Endometrial microvascular endothelial cells (primary cell): Measurements from ENCODE around the gene TMEM141. TPM values are rescaled to one million over a fixed set of nuclear protein-coding genes. Genes with fewer than 3 reads are reported as not detected.
"Not testable (repeated sequence)": the region's sequence is repeated elsewhere in the genome, so short reads cannot be mapped to it uniquely, and the experiment has no call there.

ENCODE experiments used
- in situ Hi-C: cut with HindIII; loops from 2 replicates; pipeline ENCODE4 v1.10.0; 2017; ENCODE audit warnings: low sequenced_read_pairs, low pct_unique_long_range_greater_than_20kb; ENCODE audit errors: inconsistent ontology term
- total RNA-seq: library from RNA; depleted of rRNA; stranded (reverse); fragments of >200 nt; gene quantifications from one replicate; pipeline ENCODE4 v1.2.3, GENCODE V29; 2015; ENCODE audit errors: inconsistent ontology term

TMEM141 gene
- total RNA-seq, 1 donor from 2014 or later = 72.7 TPM

DNA sequence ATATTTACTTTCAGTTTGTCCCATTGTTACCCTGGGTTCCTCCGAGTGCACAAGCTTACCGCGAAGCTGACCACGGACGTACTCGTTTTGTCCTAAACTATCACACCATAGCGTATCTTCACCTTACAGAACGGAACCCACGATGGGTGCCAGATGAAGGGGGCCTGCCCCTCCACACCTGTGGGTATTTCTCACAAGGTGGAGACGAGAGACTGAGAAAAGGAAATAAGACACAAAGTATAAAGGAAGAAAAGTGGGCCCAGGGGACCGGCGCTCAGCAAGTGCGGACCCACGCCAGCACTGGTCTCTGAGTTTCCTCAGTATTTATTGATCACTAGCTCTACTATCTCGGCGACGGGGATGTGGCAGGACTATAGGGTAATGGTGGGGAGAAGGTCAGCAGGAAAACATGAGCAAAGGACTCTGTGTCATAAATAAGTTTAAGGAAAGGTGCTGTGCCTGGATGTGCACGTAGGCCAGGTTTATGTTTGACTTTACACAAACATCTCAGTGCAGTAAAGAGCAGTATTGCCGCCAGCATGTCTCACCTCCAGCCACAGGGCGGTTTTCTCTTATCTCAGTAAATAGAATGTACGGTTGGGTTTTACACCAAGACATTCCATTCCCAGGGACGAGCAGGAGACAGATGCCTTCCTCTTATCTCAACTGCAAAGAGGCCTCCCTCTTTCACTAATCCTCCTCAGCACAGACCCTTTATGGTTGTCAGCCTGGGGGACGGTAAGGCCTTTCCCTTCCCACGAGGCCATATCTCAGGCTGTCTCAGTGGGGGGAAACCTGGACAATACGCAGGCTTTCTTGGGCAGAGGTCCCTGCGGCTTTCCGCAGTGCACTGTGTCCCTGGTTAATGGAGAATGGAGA is 2.3 kb upstream of the TMEM141 start:
- in situ Hi-C loops = not testable (repeated sequence)

GRCh38 chr9:136789523-136789937 is 1.6 kb upstream of the TMEM141 start:
- in situ Hi-C loops = no loop called here

DNA sequence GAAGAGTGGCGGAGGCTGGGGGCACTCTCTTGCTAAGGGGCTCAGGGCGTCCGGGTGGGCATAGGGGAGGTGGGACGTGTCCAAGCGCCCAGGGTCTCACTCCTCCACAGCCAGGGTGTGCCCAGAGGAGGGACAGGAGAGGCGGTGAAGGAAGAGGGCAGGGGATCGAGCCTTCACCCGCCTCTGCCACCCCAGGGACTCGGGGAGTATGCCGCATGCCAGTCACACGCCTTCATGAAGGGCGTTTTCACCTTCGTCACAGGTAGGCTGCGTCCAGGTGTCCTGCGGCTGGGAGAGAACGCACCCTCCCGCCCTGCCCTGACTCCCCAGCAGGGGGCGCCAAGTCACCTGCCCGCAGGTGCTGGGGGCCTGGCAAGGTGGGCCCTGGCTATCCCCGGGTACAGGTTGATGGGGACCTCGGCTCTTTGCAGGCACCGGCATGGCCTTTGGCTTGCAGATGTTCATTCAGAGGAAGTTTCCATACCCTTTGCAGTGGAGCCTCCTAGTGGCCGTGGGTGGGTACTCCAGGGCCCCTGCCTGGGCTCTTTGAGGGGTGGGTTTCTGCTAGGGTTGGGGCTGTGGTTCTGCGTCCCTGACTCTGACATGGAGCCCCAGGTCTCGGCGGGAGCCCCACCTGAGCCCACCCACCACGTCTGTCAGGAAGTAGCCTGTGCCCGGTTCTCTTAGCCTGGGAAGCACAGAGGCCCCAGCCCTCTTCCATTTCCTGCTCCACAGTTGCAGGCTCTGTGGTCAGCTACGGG is 552 bp downstream of the TMEM141 start:
- in situ Hi-C loops = no loop called here

DNA sequence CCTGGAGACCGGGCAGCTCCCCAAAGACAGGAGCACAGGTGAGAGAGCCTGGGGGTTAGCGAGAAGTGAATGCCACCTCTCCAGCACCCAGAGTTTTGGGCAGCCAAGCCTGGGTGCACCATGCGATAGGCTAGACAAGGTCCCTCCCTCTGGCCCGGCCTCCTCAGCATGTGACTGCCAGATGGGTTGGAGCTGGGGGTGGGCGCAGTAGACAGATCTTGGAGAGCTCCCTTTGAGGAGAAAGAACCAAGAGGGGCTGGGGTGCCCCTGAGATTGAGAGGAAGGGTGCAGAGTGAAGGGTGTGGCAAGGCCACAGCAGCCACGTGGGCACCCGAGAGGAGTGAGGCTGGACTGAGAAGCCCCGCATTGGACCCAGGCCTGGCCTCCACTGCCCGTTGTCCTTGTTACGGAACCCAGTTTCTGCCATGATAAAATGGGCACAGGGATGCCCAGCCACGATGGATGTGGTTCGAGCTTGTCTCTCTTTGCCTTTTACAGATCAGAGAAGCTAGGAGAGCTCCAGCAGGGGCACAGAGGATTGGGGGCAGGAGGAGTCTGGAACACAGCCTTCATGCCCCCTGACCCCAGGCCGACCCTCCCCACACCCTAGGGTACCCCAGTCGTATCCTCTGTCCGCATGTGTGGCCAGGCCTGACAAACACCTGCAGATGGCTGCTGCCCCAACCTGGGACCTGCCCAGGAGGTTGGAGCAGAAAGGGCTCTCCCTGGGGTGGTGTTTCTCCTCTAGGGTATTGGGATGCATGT is 1.4 kb downstream of the TMEM141 start:
- in situ Hi-C loops = no loop called here

GRCh38 chr9:136793086-136793946 is 2.2 kb downstream of the TMEM141 start:
- in situ Hi-C loops = no loop called here

- in situ Hi-C loops = no loop called here
Measured at GRCh38 chr9:136794281-136794999, 3.3 kb downstream of the TMEM141 start.

DNA sequence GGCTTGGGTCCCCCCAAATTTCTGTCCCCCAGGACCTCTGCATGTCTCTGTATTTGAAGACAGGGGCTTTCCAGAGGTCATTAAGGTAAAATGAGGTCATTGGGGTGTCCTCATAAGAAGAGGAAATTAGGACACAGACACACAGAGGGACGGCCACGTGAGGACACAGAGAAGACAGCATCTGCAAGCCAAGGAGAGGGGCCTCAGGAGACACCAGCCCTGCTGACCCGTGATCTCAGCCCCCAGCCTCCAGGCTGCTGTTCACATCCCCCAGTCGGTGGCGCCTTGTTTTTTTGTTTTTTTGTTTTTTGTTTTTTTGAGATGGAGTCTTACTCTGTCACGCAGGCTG is 3.8 kb downstream of the TMEM141 start:
- in situ Hi-C loops = no loop called here

- in situ Hi-C loops = no loop called here
Measured at GRCh38 chr9:136796238-136796774, 5.2 kb downstream of the TMEM141 start, which contains the start of gene CCDC183. Gene CCDC183 (plus strand): TSS chr9:136796338. CDS start chr9:136796398, 60 bp downstream.

- in situ Hi-C loops = not testable (repeated sequence)
Measured at GRCh38 chr9:136796775-136797347, 5.7 kb downstream of the TMEM141 start.

DNA sequence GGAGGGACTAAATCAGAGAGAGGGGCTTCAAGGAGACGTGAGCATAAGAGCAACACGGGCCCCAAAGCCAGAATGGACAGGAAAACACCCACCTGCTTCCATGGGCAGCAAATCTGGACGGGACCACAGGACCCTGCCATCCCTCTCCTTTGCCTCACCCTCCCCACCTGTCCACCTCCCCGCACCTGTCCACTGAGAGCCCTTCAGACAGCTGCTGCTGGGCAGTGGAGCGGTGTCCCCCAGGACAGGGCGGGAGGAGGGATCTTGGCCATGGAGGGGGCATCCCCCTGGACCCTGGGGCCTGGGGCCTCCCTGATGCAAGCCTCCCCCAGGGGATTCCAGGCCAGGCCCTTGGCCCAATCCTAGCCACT is 7.5 kb downstream of the TMEM141 start:
- in situ Hi-C loops = no loop called here

DNA sequence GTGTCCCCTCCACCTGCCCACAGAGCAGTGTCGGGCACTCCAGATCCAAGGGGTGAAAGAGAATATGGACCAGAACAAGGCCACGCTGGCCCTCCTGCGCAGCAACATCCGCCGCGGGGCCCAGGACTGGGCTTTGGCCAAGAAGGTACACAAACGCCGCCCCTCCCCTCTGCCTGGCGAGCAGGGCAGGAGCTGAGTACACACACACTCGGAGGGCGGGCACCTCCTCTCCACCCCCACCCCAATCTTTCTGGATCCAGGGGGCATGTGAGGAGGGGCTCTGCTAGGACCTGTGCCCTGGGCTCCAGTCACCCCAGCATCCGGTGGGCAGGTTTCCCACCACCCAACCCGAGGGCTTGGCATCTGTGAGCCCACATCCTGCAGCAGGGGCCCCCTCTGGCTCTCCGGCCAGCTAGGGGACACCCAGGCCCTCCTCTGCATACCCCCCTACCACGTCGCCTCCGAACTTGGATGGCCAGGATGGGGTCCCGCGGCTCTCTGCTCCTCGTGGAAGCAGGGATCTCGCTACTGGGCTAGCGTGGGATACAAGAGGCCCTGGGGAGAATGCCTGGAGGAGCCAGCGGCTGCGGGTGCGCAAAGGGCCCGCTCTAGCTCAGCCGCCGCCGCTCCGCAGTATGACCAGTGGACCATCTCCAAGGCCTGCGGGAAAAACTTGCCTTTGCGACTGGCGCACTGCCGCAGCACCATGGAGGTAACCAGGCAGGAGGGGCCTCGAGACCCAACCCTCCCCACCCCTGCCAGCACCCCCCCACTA is 8.1 kb downstream of the TMEM141 start:
- in situ Hi-C loops = no loop called here

- in situ Hi-C loops = no loop called here
Measured at GRCh38 chr9:136799854-136800657, 8.9 kb downstream of the TMEM141 start.

DNA sequence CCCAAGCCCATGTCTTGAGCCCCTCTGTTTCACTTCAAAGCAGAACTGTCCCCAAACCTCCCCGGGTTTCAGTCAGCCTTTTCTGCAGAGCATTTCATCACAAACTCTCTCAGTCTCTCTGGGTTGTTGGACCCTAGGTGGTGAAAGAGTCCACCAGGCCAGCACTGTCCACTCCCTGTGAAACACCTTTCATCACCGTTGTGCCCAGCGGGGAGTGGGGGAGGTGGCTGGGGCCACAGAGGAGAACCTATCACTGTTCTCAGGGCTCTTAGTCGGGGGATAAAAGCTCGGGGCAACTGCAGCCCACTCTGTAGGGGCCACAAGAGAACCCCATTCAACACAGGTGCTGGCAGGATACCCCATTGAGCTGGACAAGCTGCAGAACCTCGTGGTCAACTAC is 11.2 kb downstream of the TMEM141 start:
- in situ Hi-C loops = no loop called here

- in situ Hi-C loops = not testable (repeated sequence)
Measured at GRCh38 chr9:136803009-136803550, 11.9 kb downstream of the TMEM141 start.
